Activated T-helper 17 cell treated with anti-CD3 and anti-CD28 coated beads, Interleukin-2, amount 50 U/mL, for 72 hours (primary cell): ENCODE data around the gene MLPH. TPM values are rescaled to one million over a fixed set of nuclear protein-coding genes. Genes with fewer than 3 reads are reported as not detected.
A peak's percentile ranks its signal among the peaks of the same experiment; 100 is the strongest.

ENCODE experiments used
- ATAC-seq: fragments of 150-1000 bp; cut with Tn5 transposase; replicated peaks from 2 replicates; pipeline ENCODE4 v1.10.0; 2021; ENCODE audit warnings: mild to moderate bottlenecking, moderate library complexity
- H3K27ac Mint-ChIP-seq: one replicate; pipeline ENCODE4 v1.8.0; 2022; ENCODE audit warnings: mixed read lengths
- H3K27me3 Mint-ChIP-seq: one replicate; pipeline ENCODE4 v1.8.0; 2022; ENCODE audit warnings: mixed read lengths
- H3K36me3 Mint-ChIP-seq: one replicate; pipeline ENCODE4 v1.8.0; 2022; ENCODE audit warnings: low read depth, mild to moderate bottlenecking, mixed read lengths
- H3K4me1 Mint-ChIP-seq: one replicate; pipeline ENCODE4 v1.8.0; 2022; ENCODE audit warnings: mixed read lengths
- H3K4me3 Mint-ChIP-seq: one replicate; pipeline ENCODE4 v1.8.0; 2022; ENCODE audit warnings: mild to moderate bottlenecking, mixed read lengths
- H3K9me3 Mint-ChIP-seq: one replicate; pipeline ENCODE4 v1.8.0; 2022; ENCODE audit warnings: mixed read lengths
- total RNA-seq, 2 donors: library from RNA; stranded (reverse); gene quantifications; one replicate each; pipeline ENCODE4 v1.2.3, GENCODE V29; 2022

Gene MLPH
- total RNA-seq, 2 donors from 2014 or later: not detected

GRCh38 chr2:237450583-237450982 lies 36.5 kb upstream of the MLPH start:
- no peak for ATAC-seq
- Mint-ChIP-seq H3K27ac (no peak overlapping the region), H3K36me3 (no peaks in the 10 kb centered on the region), H3K27me3 (no peaks in the 10 kb centered on the region), H3K9me3 (peaks cover 4% of the 10 kb centered on the region), H3K4me1 (peaks cover 9% of the 10 kb centered on the region), H3K4me3 (no peak overlapping the region)

GRCh38 chr2:237451643-237452469 lies 35.2 kb upstream of the MLPH start:
- no peaks in the 10 kb centered on the region for H3K36me3 Mint-ChIP-seq
- ATAC-seq: no peak
- no peak overlapping the region for H3K27ac Mint-ChIP-seq
- no peak overlapping the region for H3K4me3 Mint-ChIP-seq
- peaks cover 9% of the 10 kb centered on the region for H3K4me1 Mint-ChIP-seq
- peaks cover 4% of the 10 kb centered on the region for H3K9me3 Mint-ChIP-seq
- no peaks in the 10 kb centered on the region for H3K27me3 Mint-ChIP-seq

- no peak for ATAC-seq
- Mint-ChIP-seq H3K4me1 (peaks cover 16% of the 10 kb centered on the region), H3K27ac (no peak overlapping the region), H3K4me3 (no peak overlapping the region), H3K36me3 (no peaks in the 10 kb centered on the region), H3K9me3 (peaks cover 7% of the 10 kb centered on the region), H3K27me3 (no peaks in the 10 kb centered on the region)
Observed at GRCh38 chr2:237452861-237453260, 34.2 kb upstream of the MLPH start.

- Mint-ChIP-seq H3K4me3 (no peak overlapping the region), H3K36me3 (no peaks in the 10 kb centered on the region), H3K27me3 (no peaks in the 10 kb centered on the region), H3K9me3 (peaks cover 7% of the 10 kb centered on the region), H3K4me1 (peaks cover 24% of the 10 kb centered on the region), H3K27ac (no peak overlapping the region)
- no peak for ATAC-seq
Observed at GRCh38 chr2:237453671-237454070, 33.4 kb upstream of the MLPH start.

- no peak overlapping the region for H3K4me3 Mint-ChIP-seq
- peak; percentile 23 for ATAC-seq
Observed at GRCh38 chr2:237455764-237456163, 31.3 kb upstream of the MLPH start.

GRCh38 chr2:237456200-237456843 lies 30.7 kb upstream of the MLPH start:
- Mint-ChIP-seq H3K27me3 (no peaks in the 10 kb centered on the region), H3K27ac (no peak overlapping the region), H3K4me1 (peaks cover 24% of the 10 kb centered on the region), H3K4me3 (no peak overlapping the region), H3K36me3 (no peaks in the 10 kb centered on the region), H3K9me3 (peaks cover 12% of the 10 kb centered on the region)
- no peak for ATAC-seq

More at GRCh38 chr2:237455764-237456163, 31.3 kb upstream of the MLPH start:
- Mint-ChIP-seq H3K27ac (no peak overlapping the region), H3K4me1 (peaks cover 24% of the 10 kb centered on the region), H3K9me3 (peaks cover 12% of the 10 kb centered on the region), H3K36me3 (no peaks in the 10 kb centered on the region), H3K27me3 (no peaks in the 10 kb centered on the region)

- Mint-ChIP-seq H3K9me3 (peaks cover 12% of the 10 kb centered on the region), H3K27me3 (no peaks in the 10 kb centered on the region), H3K27ac (peak overlapping the region; percentile 71), H3K36me3 (no peaks in the 10 kb centered on the region), H3K4me3 (no peak overlapping the region), H3K4me1 (peaks cover 24% of the 10 kb centered on the region)
- ATAC-seq: no peak
Observed at GRCh38 chr2:237457388-237457941, 29.6 kb upstream of the MLPH start.

GRCh38 chr2:237458519-237458918 lies 28.5 kb upstream of the MLPH start:
- no peaks in the 10 kb centered on the region for H3K27me3 Mint-ChIP-seq
- ATAC-seq: peak; percentile 79
- H3K4me3 Mint-ChIP-seq: peak overlapping the region; percentile 44

GRCh38 chr2:237459226-237459625 lies 27.8 kb upstream of the MLPH start:
- Mint-ChIP-seq H3K27me3 (no peaks in the 10 kb centered on the region), H3K4me1 (peaks cover 24% of the 10 kb centered on the region), H3K36me3 (no peaks in the 10 kb centered on the region), H3K27ac (peak overlapping the region; percentile 71), H3K4me3 (no peak overlapping the region), H3K9me3 (peaks cover 11% of the 10 kb centered on the region)
- no peak for ATAC-seq

More at GRCh38 chr2:237458519-237458918, 28.5 kb upstream of the MLPH start:
- Mint-ChIP-seq H3K36me3 (no peaks in the 10 kb centered on the region), H3K4me1 (peaks cover 24% of the 10 kb centered on the region), H3K27ac (peak overlapping the region; percentile 71), H3K9me3 (peaks cover 12% of the 10 kb centered on the region)

GRCh38 chr2:237459741-237460174 lies 27.3 kb upstream of the MLPH start:
- H3K27ac Mint-ChIP-seq: no peak overlapping the region
- no peak overlapping the region for H3K4me3 Mint-ChIP-seq
- H3K27me3 Mint-ChIP-seq: no peaks in the 10 kb centered on the region
- peaks cover 21% of the 10 kb centered on the region for H3K4me1 Mint-ChIP-seq
- peaks cover 8% of the 10 kb centered on the region for H3K9me3 Mint-ChIP-seq
- H3K36me3 Mint-ChIP-seq: no peaks in the 10 kb centered on the region
- ATAC-seq: no peak

- Mint-ChIP-seq H3K9me3 (no peaks in the 10 kb centered on the region), H3K4me1 (no peaks in the 10 kb centered on the region), H3K27me3 (no peaks in the 10 kb centered on the region), H3K27ac (no peak overlapping the region), H3K36me3 (no peaks in the 10 kb centered on the region), H3K4me3 (no peak overlapping the region)
- ATAC-seq: no peak
Observed at GRCh38 chr2:237464757-237465391, 22.2 kb upstream of the MLPH start.

- ATAC-seq: no peak
- H3K27ac Mint-ChIP-seq: peak overlapping the region; percentile 6
- H3K27me3 Mint-ChIP-seq: no peaks in the 10 kb centered on the region
- H3K4me3 Mint-ChIP-seq: no peak overlapping the region
- H3K4me1 Mint-ChIP-seq: no peaks in the 10 kb centered on the region
- H3K9me3 Mint-ChIP-seq: no peaks in the 10 kb centered on the region
- H3K36me3 Mint-ChIP-seq: no peaks in the 10 kb centered on the region
Observed at GRCh38 chr2:237465515-237466148, 21.4 kb upstream of the MLPH start.

GRCh38 chr2:237466211-237466610 lies 20.8 kb upstream of the MLPH start:
- H3K27me3 Mint-ChIP-seq: no peaks in the 10 kb centered on the region
- no peaks in the 10 kb centered on the region for H3K9me3 Mint-ChIP-seq
- H3K27ac Mint-ChIP-seq: peak overlapping the region; percentile 6
- no peaks in the 10 kb centered on the region for H3K4me1 Mint-ChIP-seq
- no peak overlapping the region for H3K4me3 Mint-ChIP-seq
- H3K36me3 Mint-ChIP-seq: no peaks in the 10 kb centered on the region
- no peak for ATAC-seq
